ENCODE data around the gene GPX8. TPM values are rescaled to one million over a fixed set of nuclear protein-coding genes. Genes with fewer than 3 reads are reported as not detected.

The GPX8 gene
- total RNA-seq, 1 experiment from 2014 or later: 18.9 TPM

DNA sequence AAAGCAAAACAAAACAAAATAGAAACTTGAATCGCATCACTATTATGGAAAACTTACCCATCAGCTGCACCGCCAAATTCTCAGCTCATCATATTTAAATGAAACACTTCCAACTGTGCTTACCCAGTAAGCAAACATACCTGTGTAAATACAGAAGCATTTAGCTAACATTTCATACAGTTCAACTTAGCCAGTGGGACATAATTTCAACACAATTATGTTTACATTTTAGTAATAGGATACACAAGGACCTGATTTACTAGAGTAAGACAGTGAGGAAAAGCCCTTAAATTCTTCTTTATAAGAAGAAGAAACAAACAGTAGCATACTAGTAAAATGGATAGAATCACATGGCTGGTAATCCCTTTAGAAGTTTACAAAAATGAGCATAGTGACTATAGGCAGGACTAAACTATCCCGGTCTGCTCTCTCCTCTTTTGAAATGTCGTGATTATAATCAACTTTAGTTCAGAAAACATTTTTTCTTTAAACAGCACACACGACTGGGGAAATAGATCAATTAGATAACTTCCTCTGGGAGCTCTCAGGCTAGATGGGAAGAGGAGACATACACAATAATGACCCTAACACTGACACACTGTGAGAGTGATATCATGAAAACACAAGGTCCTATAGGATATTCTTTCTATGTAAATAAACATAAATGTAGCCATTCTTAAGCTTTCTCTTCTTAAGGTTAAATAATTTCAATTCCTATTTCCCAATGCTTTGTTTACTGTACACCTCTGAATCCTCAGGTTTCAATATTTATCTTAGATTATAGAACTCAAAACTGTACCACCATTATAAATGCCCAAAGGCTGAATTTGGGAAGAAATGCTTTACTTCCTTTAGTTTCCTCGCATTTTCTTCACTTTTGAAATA is 28.9 kb downstream of the GPX8 start:
- Mint-ChIP-seq H3K4me1 (ENCODE audit: low read depth, unreplicated experiment) (peaks cover 6% of the 10 kb centered on the region), H3K36me3 (ENCODE audit: insufficient read depth, unreplicated experiment) (no peaks in the 10 kb centered on the region), H3K9me3 (ENCODE audit: unreplicated experiment) (no peaks in the 10 kb centered on the region), H3K4me3 (ENCODE audit: unreplicated experiment) (no peak overlapping the region), H3K27me3 (ENCODE audit: insufficient read depth, unreplicated experiment) (peaks cover 29% of the 10 kb centered on the region), H3K27ac (ENCODE audit: unreplicated experiment) (no peak overlapping the region)
- POLR2A ChIA-PET: no interaction called here
- no peaks in the 10 kb centered on the region for H3K9me3 ChIP-seq
- no peak for DNase-seq
- TF ChIP-seq, protein P1, sequence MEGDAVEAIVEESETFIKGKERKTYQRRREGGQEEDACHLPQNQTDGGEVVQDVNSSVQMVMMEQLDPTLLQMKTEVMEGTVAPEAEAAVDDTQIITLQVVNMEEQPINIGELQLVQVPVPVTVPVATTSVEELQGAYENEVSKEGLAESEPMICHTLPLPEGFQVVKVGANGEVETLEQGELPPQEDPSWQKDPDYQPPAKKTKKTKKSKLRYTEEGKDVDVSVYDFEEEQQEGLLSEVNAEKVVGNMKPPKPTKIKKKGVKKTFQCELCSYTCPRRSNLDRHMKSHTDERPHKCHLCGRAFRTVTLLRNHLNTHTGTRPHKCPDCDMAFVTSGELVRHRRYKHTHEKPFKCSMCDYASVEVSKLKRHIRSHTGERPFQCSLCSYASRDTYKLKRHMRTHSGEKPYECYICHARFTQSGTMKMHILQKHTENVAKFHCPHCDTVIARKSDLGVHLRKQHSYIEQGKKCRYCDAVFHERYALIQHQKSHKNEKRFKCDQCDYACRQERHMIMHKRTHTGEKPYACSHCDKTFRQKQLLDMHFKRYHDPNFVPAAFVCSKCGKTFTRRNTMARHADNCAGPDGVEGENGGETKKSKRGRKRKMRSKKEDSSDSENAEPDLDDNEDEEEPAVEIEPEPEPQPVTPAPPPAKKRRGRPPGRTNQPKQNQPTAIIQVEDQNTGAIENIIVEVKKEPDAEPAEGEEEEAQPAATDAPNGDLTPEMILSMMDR (IDR thresholded peaks at IDR 0.05; ENCODE audit: insufficient read depth in 1 of 2, low read depth in 1 of 2, low read length in 1 of 2, severe bottlenecking in 1 of 2, unreplicated experiment in 1 of 2): no peak
- peaks cover 5% of the 10 kb centered on the region for H3K27me3 ChIP-seq (replicated peaks; ENCODE audit: control insufficient read depth, insufficient read depth, low read length)
- peaks cover 6% of the 10 kb centered on the region; the same call in 1 of the 2 replicates for H3K4me1 ChIP-seq
- H3K36me3 ChIP-seq (ENCODE audit: control insufficient read depth, insufficient read depth, low read length): no peaks in the 10 kb centered on the region
- H3K4me3 ChIP-seq (ENCODE audit: low read depth, low read length): no peak overlapping the region
- CTCF ChIA-PET: no interaction called here
- no TSS peak for BruUV-seq (replicated peaks)
- intact Hi-C loops (cut with micrococcal nuclease; ENCODE audit: unreplicated experiment): no loop called here

DNA sequence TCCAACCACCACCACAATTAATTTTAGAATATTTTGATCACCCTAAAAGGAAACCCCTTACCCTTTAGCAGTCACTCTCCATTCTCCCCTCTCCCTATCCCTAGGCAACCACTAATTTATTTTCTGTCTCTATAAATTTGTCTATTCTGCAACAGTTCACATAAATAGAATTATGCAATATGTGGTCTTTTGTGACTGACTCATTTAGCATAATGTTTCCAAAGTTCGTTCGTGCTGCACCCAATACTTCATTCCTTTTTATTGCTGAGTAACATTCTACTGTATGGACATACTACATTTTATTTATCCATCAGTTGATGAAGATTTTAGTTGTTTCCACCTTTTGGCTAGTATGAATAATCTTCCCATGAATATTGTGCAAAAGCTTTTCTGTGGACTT is 31.2 kb downstream of the GPX8 start:
- TF ChIP-seq, protein P1 (IDR thresholded peaks at IDR 0.05; ENCODE audit: insufficient read depth in 1 of 2, low read depth in 1 of 2, low read length in 1 of 2, severe bottlenecking in 1 of 2, unreplicated experiment in 1 of 2): no peak
- ChIA-PET POLR2A (no interaction called here), CTCF (no interaction called here)
- no peak for DNase-seq
- Mint-ChIP-seq H3K4me1 (ENCODE audit: low read depth, unreplicated experiment) (peaks cover 6% of the 10 kb centered on the region), H3K9me3 (ENCODE audit: unreplicated experiment) (no peaks in the 10 kb centered on the region), H3K27me3 (ENCODE audit: insufficient read depth, unreplicated experiment) (peaks cover 22% of the 10 kb centered on the region), H3K4me3 (ENCODE audit: unreplicated experiment) (no peak overlapping the region), H3K36me3 (ENCODE audit: insufficient read depth, unreplicated experiment) (no peaks in the 10 kb centered on the region), H3K27ac (ENCODE audit: unreplicated experiment) (no peak overlapping the region)
- Histone ChIP-seq H3K9me3 (no peaks in the 10 kb centered on the region), H3K4me3 (ENCODE audit: low read depth, low read length) (no peak overlapping the region), H3K4me1 (peaks cover 6% of the 10 kb centered on the region; the same call in 1 of the 2 replicates), H3K27me3 (replicated peaks; ENCODE audit: control insufficient read depth, insufficient read depth, low read length) (peaks cover 5% of the 10 kb centered on the region), H3K36me3 (ENCODE audit: control insufficient read depth, insufficient read depth, low read length) (no peaks in the 10 kb centered on the region)
- intact Hi-C loops (cut with micrococcal nuclease; ENCODE audit: unreplicated experiment): no loop called here
- no TSS peak for BruUV-seq (replicated peaks)

DNA sequence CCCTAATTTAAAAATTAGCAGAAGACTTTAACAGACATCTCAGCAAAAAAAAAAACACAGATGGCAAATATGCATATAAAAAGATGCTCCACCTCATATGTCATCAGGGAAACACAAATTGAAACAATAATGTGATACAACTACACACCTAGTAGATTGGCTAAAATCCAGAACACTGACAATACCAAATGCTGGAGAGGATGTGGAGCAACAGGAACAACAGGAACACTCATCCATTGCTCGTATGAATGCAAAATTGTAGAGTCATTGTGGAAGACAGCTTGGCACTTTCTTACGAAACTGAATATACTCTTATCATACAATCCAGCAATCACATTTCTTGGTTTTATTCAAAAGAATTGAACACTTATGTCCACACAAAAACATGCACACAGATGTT is 45.0 kb downstream of the GPX8 start:
- Histone ChIP-seq H3K9me3 (no peaks in the 10 kb centered on the region), H3K4me3 (ENCODE audit: low read depth, low read length) (no peak overlapping the region), H3K4me1 (no peaks in the 10 kb centered on the region), H3K36me3 (ENCODE audit: control insufficient read depth, insufficient read depth, low read length) (no peaks in the 10 kb centered on the region), H3K27me3 (replicated peaks; ENCODE audit: control insufficient read depth, insufficient read depth, low read length) (no peaks in the 10 kb centered on the region)
- intact Hi-C loops (cut with micrococcal nuclease; ENCODE audit: unreplicated experiment): no loop called here
- Mint-ChIP-seq H3K9me3 (ENCODE audit: unreplicated experiment) (no peaks in the 10 kb centered on the region), H3K27ac (ENCODE audit: unreplicated experiment) (no peak overlapping the region), H3K4me3 (ENCODE audit: unreplicated experiment) (no peak overlapping the region), H3K4me1 (ENCODE audit: low read depth, unreplicated experiment) (no peaks in the 10 kb centered on the region), H3K27me3 (ENCODE audit: insufficient read depth, unreplicated experiment) (peaks cover 30% of the 10 kb centered on the region), H3K36me3 (ENCODE audit: insufficient read depth, unreplicated experiment) (no peaks in the 10 kb centered on the region)
- ChIA-PET CTCF (no interaction called here), POLR2A (no interaction called here)
- TF ChIP-seq, protein P1 (IDR thresholded peaks at IDR 0.05; ENCODE audit: insufficient read depth in 1 of 2, low read depth in 1 of 2, low read length in 1 of 2, severe bottlenecking in 1 of 2, unreplicated experiment in 1 of 2): no peak
- no TSS peak for BruUV-seq (replicated peaks)
- no peak for DNase-seq
